Stimulated activated CD4-positive, alpha-beta T cell treated with anti-CD3 and anti-CD28 coated beads, TNF-alpha, amount 100 ng/mL, for 24 hours (primary cell): ENCODE data around the gene ARHGAP1.

ENCODE experiments used
- DNase-seq, 3 experiments: peaks; one replicate each; pipeline ENCODE4 v3.0.0-alpha.2; 2020; ENCODE audit warnings: low read depth in 3 of 3

ARHGAP1 gene

GRCh38 chr11:46640036-46640788 lies 60.2 kb downstream of the ARHGAP1 start:
- DNase-seq: no peak

- DNase-seq: no peak
These were observed 61.1 kb downstream of the ARHGAP1 start for GRCh38 chr11:46639197-46639839.

GRCh38 chr11:46637546-46637945 lies 62.9 kb downstream of the ARHGAP1 start:
- no peak for DNase-seq

- DNase-seq: no peak
These were observed 64.8 kb downstream of the ARHGAP1 start for GRCh38 chr11:46635557-46636139.

- no peak for DNase-seq
These were observed 66.9 kb downstream of the ARHGAP1 start for GRCh38 chr11:46633291-46634217.

GRCh38 chr11:46632502-46632901 lies 67.9 kb downstream of the ARHGAP1 start:
- DNase-seq: no peak

GRCh38 chr11:46631676-46632075 lies 68.7 kb downstream of the ARHGAP1 start:
- no peak for DNase-seq

- DNase-seq: no peak
These were observed 70.2 kb downstream of the ARHGAP1 start for GRCh38 chr11:46630237-46630636.

- DNase-seq: no peak
These were observed 71.5 kb downstream of the ARHGAP1 start for GRCh38 chr11:46628961-46629360.
